ENCODE results near the gene NELFB.
A peak's percentile ranks its signal among the peaks of the same experiment; 100 is the strongest.

NELFB gene

GRCh38 chr9:137315581-137316011, 60.5 kb downstream of the NELFB start:
- no peak for DNase-seq

GRCh38 chr9:137316012-137316981, 61.2 kb downstream of the NELFB start:
- DNase-seq, result peak in 1 of 2 donors; percentile 19

- DNase-seq, result no peak
Measured at GRCh38 chr9:137317021-137317717, 62.0 kb downstream of the NELFB start.

- DNase-seq, result no peak
Measured at GRCh38 chr9:137317718-137318511, 62.8 kb downstream of the NELFB start.

DNA sequence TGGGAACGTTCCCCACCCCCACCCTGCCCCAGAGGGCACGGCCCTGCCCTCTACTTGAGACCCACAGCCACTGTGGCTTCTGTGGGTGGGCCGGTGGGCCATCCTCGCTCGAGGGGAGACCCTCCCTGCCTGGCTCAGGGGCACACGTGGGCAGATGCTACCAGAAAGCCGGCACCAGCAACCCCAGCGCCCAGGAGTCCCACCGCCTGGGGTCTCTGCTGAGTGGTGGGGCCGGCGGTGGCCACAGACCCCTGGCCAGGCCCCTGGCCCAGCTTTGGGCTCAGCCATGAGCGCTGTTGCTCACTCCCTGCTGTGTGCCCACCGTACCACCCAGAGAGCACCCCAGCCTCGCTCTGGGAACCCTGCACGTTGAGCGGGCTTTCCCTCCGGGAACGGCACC, 63.5 kb downstream of the NELFB start:
- no peak for DNase-seq

DNA sequence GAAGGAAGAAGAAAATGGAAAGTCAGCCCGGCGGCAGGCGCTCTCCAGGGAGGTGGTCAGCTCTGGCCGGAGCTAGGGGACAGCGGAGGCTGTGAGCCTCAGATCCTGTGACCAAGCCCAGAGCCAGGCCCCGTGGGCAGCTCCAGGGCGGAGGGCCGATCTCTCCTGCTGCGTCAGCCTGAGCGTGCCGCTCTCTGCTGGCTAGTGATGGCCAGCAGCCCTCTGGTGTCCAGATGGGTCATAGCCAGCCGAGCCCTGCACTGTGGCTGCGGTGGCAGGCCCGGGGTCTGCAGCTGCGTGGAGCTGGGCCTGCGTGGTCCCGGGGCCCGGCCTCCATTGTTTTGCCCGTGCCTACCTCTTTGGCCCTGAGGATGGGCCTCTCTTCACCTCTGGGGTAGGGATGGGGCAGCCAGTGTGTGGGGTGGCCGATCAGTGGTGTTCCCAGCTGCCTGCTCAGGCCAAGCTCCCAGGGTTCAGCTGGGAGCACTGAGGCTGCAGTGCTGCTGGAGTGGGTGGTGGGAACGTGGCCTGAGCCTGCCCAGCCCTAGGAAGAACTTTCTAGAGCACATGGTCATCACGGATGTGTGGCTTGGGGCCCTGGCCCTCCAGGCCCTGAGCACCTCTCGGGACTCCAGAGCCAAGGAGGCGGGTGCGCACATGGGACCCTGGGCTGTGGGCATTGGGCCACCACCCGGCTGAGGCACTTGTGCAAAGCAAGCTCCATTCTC, 64.0 kb downstream of the NELFB start:
- DNase-seq, result peak in 1 of 2 donors; percentile 27

GRCh38 chr9:137319739-137320551, 64.8 kb downstream of the NELFB start:
- no peak for DNase-seq

DNA sequence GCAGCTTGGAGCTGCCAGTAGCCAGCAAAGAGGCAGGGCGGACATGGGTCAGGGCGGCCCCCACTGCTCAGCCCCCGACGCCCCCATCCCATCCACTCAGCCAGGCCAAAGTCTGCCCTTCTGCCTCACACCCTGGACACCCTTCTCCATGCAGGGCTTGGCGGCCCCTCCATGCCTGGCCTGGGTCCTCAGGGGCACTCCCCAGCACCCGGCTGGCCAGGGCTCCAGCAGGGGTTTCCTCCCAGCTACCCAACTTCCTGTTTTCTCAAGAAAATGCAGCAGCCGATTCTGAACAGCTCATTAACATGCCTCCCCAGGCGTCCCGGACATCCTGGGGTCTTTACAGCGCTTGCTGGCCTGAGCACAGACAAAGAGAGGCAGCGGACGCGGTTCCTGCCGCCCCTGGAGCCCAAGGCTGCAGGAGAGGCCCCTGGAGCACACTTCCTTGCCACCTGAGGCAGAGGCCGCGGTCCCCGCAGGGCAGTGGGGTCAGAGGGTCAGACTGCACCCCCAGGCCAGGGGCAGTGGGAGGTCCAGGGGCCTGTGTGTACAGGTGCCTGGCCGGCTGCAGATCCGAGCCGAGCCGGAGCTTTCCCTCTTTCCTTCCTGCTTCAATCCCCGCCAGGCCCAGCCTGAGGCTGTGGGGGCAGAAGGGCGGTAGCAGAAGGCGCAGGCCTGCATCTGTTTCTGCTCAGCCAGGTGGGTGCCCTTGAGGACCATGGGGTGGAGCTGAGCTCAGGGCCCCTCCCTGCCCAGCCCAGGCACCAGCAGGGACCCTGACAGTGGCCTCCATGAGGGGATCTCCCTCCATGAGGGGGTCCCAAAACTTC, 65.6 kb downstream of the NELFB start:
- DNase-seq, result peak; percentile 39 to 50

GRCh38 chr9:137321726-137322361, 66.7 kb downstream of the NELFB start:
- no peak for DNase-seq

Data from inflammatory macrophage (primary cell).